Activated CD4-positive, alpha-beta memory T cell treated with anti-CD3 and anti-CD28 coated beads for 36 hours (primary cell): Measurements from ENCODE around the gene KAT2B. TPM values are rescaled to one million over a fixed set of nuclear protein-coding genes. Genes with fewer than 3 reads are reported as not detected.
"Not testable (repeated sequence)": the region's sequence is repeated elsewhere in the genome, so short reads cannot be mapped to it uniquely, and the experiment has no call there.

Experiments used
- CTCF ChIA-PET: fragments of 350-600 bp; sonication (Branson Sonifier 250); formaldehyde crosslinking; loops from one replicate; lab custom pipeline; 2021; ENCODE audit warnings: antibody characterized with exemption, inconsistent platforms; lab: Charles Lee
- POLR2A ChIA-PET: fragments of 350-600 bp; sonication (Branson Sonifier 250); formaldehyde crosslinking; loops from one replicate; lab custom pipeline; 2021; ENCODE audit warnings: antibody characterized with exemption; lab: Charles Lee
- DNase-seq: peaks from one replicate; pipeline ENCODE4 v3.0.0-alpha.2; 2020
- H3K27ac Mint-ChIP-seq: one replicate; pipeline ENCODE4 v1.8.0; 2021; ENCODE audit warnings: mixed read lengths
- H3K27me3 Mint-ChIP-seq: one replicate; pipeline ENCODE4 v1.8.0; 2021; ENCODE audit warnings: mixed read lengths
- H3K36me3 Mint-ChIP-seq: one replicate; pipeline ENCODE4 v1.8.0; 2021; ENCODE audit warnings: mixed read lengths
- H3K4me1 Mint-ChIP-seq: one replicate; pipeline ENCODE4 v1.8.0; 2021; ENCODE audit warnings: low read depth, mixed read lengths
- H3K4me3 Mint-ChIP-seq: one replicate; pipeline ENCODE4 v1.8.0; 2021; ENCODE audit warnings: mild to moderate bottlenecking, mixed read lengths
- H3K9me3 Mint-ChIP-seq: one replicate; pipeline ENCODE4 v1.8.0; 2021; ENCODE audit warnings: mixed read lengths
- intact Hi-C: fragments of 100-400 bp; cut with micrococcal nuclease; formaldehyde crosslinking; loops from one replicate; pipeline ENCODE4 v1.15.1; 2023
- total RNA-seq, 2 experiments: library from RNA; stranded (reverse); gene quantifications; one replicate each; pipeline ENCODE4 v1.2.3, GENCODE V29; 2021

Gene KAT2B
- total RNA-seq, 2 experiments from 2014 or later = 43.4 to 49.0 TPM

- ChIA-PET CTCF (interaction anchor here (0.6 to 1.2 kb wide), 2 partner anchors 20 to 106 kb away, joined by 3 read pairs; no protein-coding TSS in a partner anchor), POLR2A (interaction anchor here (1.0 to 5.5 kb wide), 3 partner anchors 10 to 96 kb away, joined by 4 to 88 read pairs (median 5); no protein-coding TSS in a partner anchor)
- Mint-ChIP-seq H3K27me3 (no peaks in the 10 kb centered on the region), H3K27ac (peak overlapping the region; percentile 88), H3K4me1 (peaks cover 68% of the 10 kb centered on the region), H3K36me3 (no peaks in the 10 kb centered on the region), H3K9me3 (no peaks in the 10 kb centered on the region), H3K4me3 (peak overlapping the region; percentile 66)
- DNase-seq = no peak
- intact Hi-C loops = no loop called here
Measured at GRCh38 chr3:20043825-20044224, 3.6 kb downstream of the KAT2B start.

GRCh38 chr3:20045141-20045540 lies 4.9 kb downstream of the KAT2B start:
- intact Hi-C loops, H3K4me3 Mint-ChIP-seq, H3K27ac Mint-ChIP-seq, H3K36me3 Mint-ChIP-seq, DNase-seq, H3K27me3 Mint-ChIP-seq, H3K9me3 Mint-ChIP-seq: not testable (repeated sequence)
- POLR2A ChIA-PET = interaction anchor here (5.5 kb wide), 1 partner anchor 9 kb away, joined by 88 read pairs; no protein-coding TSS in a partner anchor
- CTCF ChIA-PET = interaction anchor here (1.5 kb wide), 1 partner anchor 9 kb away, joined by 5 read pairs; no protein-coding TSS in a partner anchor
- peaks cover 75% of the 10 kb centered on the region for H3K4me1 Mint-ChIP-seq

- DNase-seq = no peak
- H3K27ac Mint-ChIP-seq = no peak overlapping the region
- peaks cover 87% of the 10 kb centered on the region for H3K4me1 Mint-ChIP-seq
- intact Hi-C loops = no loop called here
- H3K9me3 Mint-ChIP-seq = no peaks in the 10 kb centered on the region
- H3K36me3 Mint-ChIP-seq = peaks cover 3% of the 10 kb centered on the region
- H3K27me3 Mint-ChIP-seq = no peaks in the 10 kb centered on the region
- POLR2A ChIA-PET = no interaction called here
- CTCF ChIA-PET = no interaction called here
- no peak overlapping the region for H3K4me3 Mint-ChIP-seq
Measured at GRCh38 chr3:20046556-20046955, 6.3 kb downstream of the KAT2B start.

GRCh38 chr3:20047341-20047779 lies 7.1 kb downstream of the KAT2B start:
- POLR2A ChIA-PET = no interaction called here
- H3K4me1 Mint-ChIP-seq = peaks cover 87% of the 10 kb centered on the region
- no peak overlapping the region for H3K4me3 Mint-ChIP-seq

GRCh38 chr3:20047976-20048883 lies 8.0 kb downstream of the KAT2B start:
- CTCF ChIA-PET = no interaction called here
- H3K27ac Mint-ChIP-seq = no peak overlapping the region
- no peaks in the 10 kb centered on the region for H3K9me3 Mint-ChIP-seq
- H3K4me1 Mint-ChIP-seq = peaks cover 87% of the 10 kb centered on the region
- intact Hi-C loops = loop anchor here (1.0 kb wide), 1 partner anchor 9 kb away; no protein-coding TSS in a partner anchor
- no peak for DNase-seq
- no peaks in the 10 kb centered on the region for H3K27me3 Mint-ChIP-seq
- POLR2A ChIA-PET = no interaction called here
- H3K36me3 Mint-ChIP-seq = peaks cover 3% of the 10 kb centered on the region
- H3K4me3 Mint-ChIP-seq = no peak overlapping the region

More at GRCh38 chr3:20047341-20047779, 7.1 kb downstream of the KAT2B start:
- Mint-ChIP-seq H3K27me3 (no peaks in the 10 kb centered on the region), H3K27ac (peak overlapping the region; percentile 33), H3K9me3 (no peaks in the 10 kb centered on the region), H3K36me3 (peaks cover 3% of the 10 kb centered on the region)
- intact Hi-C loops = loop anchor here (1.0 kb wide), 1 partner anchor 10 kb away; no protein-coding TSS in a partner anchor
- CTCF ChIA-PET = no interaction called here
- DNase-seq = no peak

- Mint-ChIP-seq H3K27ac (peak overlapping the region; percentile 52), H3K27me3 (no peaks in the 10 kb centered on the region), H3K4me3 (no peak overlapping the region), H3K36me3 (peaks cover 6% of the 10 kb centered on the region), H3K4me1 (peaks cover 64% of the 10 kb centered on the region), H3K9me3 (no peaks in the 10 kb centered on the region)
- intact Hi-C loops = loop anchor here (10.0 kb wide), 2 partner anchors 1306 to 1406 kb away; no protein-coding TSS in a partner anchor
- POLR2A ChIA-PET = interaction anchor here (7.1 kb wide), 1 partner anchor 9 kb away, joined by 88 read pairs; the partner anchor contains the start of gene KAT2B
- CTCF ChIA-PET = interaction anchor here (4.0 kb wide), 1 partner anchor 10 kb away, joined by 23 read pairs; the partner anchor contains the start of gene KAT2B
- no peak for DNase-seq
Measured at GRCh38 chr3:20051123-20051806, 11.0 kb downstream of the KAT2B start.

GRCh38 chr3:20052851-20053250 lies 12.6 kb downstream of the KAT2B start:
- H3K36me3 Mint-ChIP-seq = peaks cover 6% of the 10 kb centered on the region
- peaks cover 50% of the 10 kb centered on the region for H3K4me1 Mint-ChIP-seq
- DNase-seq = peak; percentile 41
- no peaks in the 10 kb centered on the region for H3K27me3 Mint-ChIP-seq
- POLR2A ChIA-PET = interaction anchor here (7.1 kb wide), 1 partner anchor 11 kb away, joined by 88 read pairs; the partner anchor contains the start of gene KAT2B
- intact Hi-C loops = loop anchor here (10.0 kb wide), 2 partner anchors 1308 to 1408 kb away; no protein-coding TSS in a partner anchor
- H3K4me3 Mint-ChIP-seq = no peak overlapping the region
- CTCF ChIA-PET = interaction anchor here (4.0 kb wide), 1 partner anchor 12 kb away, joined by 23 read pairs; the partner anchor contains the start of gene KAT2B
- H3K9me3 Mint-ChIP-seq = no peaks in the 10 kb centered on the region
- peak overlapping the region; percentile 80 for H3K27ac Mint-ChIP-seq

- no peaks in the 10 kb centered on the region for H3K27me3 Mint-ChIP-seq
- CTCF ChIA-PET = interaction anchor here (0.7 to 1.4 kb wide), 3 partner anchors 10 to 117 kb away, joined by 3 to 5 read pairs (median 3); no protein-coding TSS in a partner anchor
- POLR2A ChIA-PET = interaction anchor here (1.3 to 7.1 kb wide), 4 partner anchors 12 to 123 kb away, joined by 4 to 88 read pairs (median 8); partner anchors contain the start of gene KAT2B
- intact Hi-C loops = loop anchor here (1.0 to 10.0 kb wide), 8 partner anchors 13 to 1498 kb away; partner anchors contain the start of genes RAB5A and SGO1
- peaks cover 39% of the 10 kb centered on the region for H3K4me1 Mint-ChIP-seq
- H3K4me3 Mint-ChIP-seq = no peak overlapping the region
- DNase-seq = peak; percentile 88
- H3K36me3 Mint-ChIP-seq = peaks cover 3% of the 10 kb centered on the region
- no peak overlapping the region for H3K27ac Mint-ChIP-seq
- H3K9me3 Mint-ChIP-seq = no peaks in the 10 kb centered on the region
Measured at GRCh38 chr3:20054549-20054987, 14.3 kb downstream of the KAT2B start.

GRCh38 chr3:20055020-20055775 lies 15.0 kb downstream of the KAT2B start:
- DNase-seq = peak; percentile 61
- no peak overlapping the region for H3K4me3 Mint-ChIP-seq
- ChIA-PET POLR2A (interaction anchor here (1.3 to 7.1 kb wide), 4 partner anchors 13 to 124 kb away, joined by 4 to 88 read pairs (median 8); partner anchors contain the start of gene KAT2B), CTCF (interaction anchor here (0.7 to 1.4 kb wide), 3 partner anchors 10 to 118 kb away, joined by 3 to 5 read pairs (median 3); no protein-coding TSS in a partner anchor)
- H3K4me1 Mint-ChIP-seq = peaks cover 41% of the 10 kb centered on the region
- intact Hi-C loops = loop anchor here (2.0 to 10.0 kb wide), 3 partner anchors 1310 to 1498 kb away; no protein-coding TSS in a partner anchor
- H3K27ac Mint-ChIP-seq = no peak overlapping the region
- H3K27me3 Mint-ChIP-seq = no peaks in the 10 kb centered on the region
- H3K36me3 Mint-ChIP-seq = peaks cover 5% of the 10 kb centered on the region
- H3K9me3 Mint-ChIP-seq = no peaks in the 10 kb centered on the region

- ChIA-PET POLR2A (interaction anchor here (2.0 to 7.1 kb wide), 3 partner anchors 14 to 125 kb away, joined by 5 to 88 read pairs (median 11); partner anchors contain the start of gene KAT2B), CTCF (interaction anchor here (1.0 kb wide), 1 partner anchor 15 kb away, joined by 3 read pairs; no protein-coding TSS in a partner anchor)
- DNase-seq = no peak
- Mint-ChIP-seq H3K4me1 (peaks cover 42% of the 10 kb centered on the region), H3K27me3 (no peaks in the 10 kb centered on the region), H3K36me3 (peaks cover 5% of the 10 kb centered on the region), H3K27ac (no peak overlapping the region), H3K4me3 (no peak overlapping the region), H3K9me3 (no peaks in the 10 kb centered on the region)
- intact Hi-C loops = loop anchor here (2.0 to 10.0 kb wide), 3 partner anchors 1311 to 1499 kb away; no protein-coding TSS in a partner anchor
Measured at GRCh38 chr3:20055842-20056241, 15.6 kb downstream of the KAT2B start.
